ENCODE results near the gene CAMK1D. TPM values are rescaled to one million over a fixed set of nuclear protein-coding genes. Genes with fewer than 3 reads are reported as not detected.

The CAMK1D gene
- polyA plus RNA-seq, 1 experiment: 1.1 TPM

DNA sequence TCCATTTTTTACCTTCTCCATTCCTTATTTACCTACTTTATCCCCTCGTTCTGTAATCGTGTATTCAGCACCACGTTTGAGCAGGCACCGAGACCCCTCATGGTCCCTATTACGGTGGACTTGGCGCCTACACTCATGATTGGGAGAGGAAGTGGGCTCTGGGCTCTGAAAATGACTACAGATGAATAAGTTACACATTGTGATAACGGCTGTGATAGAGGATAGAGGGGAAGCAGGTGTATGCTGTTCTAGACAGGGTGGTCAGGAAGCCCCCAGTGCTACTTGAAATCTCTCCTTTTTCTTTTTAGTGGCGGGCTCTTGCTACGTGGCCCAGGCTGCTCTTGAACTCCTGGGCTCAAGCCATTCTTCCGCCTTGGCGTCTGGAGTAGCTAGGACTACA lies 59.8 kb downstream of the CAMK1D start:
- no peaks in the 10 kb centered on the region for H3K27me3 ChIP-seq (ENCODE audit: control insufficient read depth, insufficient read depth, low read length)
- TF ChIP-seq, protein P1, sequence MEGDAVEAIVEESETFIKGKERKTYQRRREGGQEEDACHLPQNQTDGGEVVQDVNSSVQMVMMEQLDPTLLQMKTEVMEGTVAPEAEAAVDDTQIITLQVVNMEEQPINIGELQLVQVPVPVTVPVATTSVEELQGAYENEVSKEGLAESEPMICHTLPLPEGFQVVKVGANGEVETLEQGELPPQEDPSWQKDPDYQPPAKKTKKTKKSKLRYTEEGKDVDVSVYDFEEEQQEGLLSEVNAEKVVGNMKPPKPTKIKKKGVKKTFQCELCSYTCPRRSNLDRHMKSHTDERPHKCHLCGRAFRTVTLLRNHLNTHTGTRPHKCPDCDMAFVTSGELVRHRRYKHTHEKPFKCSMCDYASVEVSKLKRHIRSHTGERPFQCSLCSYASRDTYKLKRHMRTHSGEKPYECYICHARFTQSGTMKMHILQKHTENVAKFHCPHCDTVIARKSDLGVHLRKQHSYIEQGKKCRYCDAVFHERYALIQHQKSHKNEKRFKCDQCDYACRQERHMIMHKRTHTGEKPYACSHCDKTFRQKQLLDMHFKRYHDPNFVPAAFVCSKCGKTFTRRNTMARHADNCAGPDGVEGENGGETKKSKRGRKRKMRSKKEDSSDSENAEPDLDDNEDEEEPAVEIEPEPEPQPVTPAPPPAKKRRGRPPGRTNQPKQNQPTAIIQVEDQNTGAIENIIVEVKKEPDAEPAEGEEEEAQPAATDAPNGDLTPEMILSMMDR (IDR thresholded peaks at IDR 0.05; ENCODE audit: insufficient read depth, low read depth, low read length): no peak
- ChIA-PET CTCF (no interaction called here), POLR2A (no interaction called here)
- no peak overlapping the region for H3K4me3 ChIP-seq (ENCODE audit: low read depth, low read length)
- H3K36me3 ChIP-seq (ENCODE audit: control insufficient read depth, insufficient read depth, low read length): no peaks in the 10 kb centered on the region
- DNase-seq (ENCODE audit: low read depth): no peak

DNA sequence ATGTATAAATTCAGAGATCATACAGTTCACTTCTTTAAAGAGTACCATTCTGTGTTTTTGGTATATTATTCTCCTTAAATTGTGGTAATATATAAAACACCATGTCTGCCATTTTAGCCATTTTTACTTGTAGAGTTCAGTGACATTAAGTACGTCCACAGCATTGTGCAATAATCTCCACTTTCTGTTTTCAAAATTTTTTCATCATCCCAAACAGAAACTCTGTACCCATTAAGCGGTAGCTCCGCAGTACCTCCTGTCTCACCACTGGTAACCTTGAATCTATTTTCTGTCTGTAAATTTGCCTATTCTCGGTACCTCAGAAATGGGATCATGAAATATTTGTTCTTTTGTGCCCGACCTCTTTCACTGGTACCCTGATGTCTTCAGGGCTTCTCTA lies 60.3 kb downstream of the CAMK1D start:
- DNase-seq (ENCODE audit: low read depth): no peak
- H3K27me3 ChIP-seq (ENCODE audit: control insufficient read depth, insufficient read depth, low read length): no peaks in the 10 kb centered on the region
- ChIA-PET POLR2A (no interaction called here), CTCF (no interaction called here)
- H3K36me3 ChIP-seq (ENCODE audit: control insufficient read depth, insufficient read depth, low read length): no peaks in the 10 kb centered on the region
- no peak overlapping the region for H3K4me3 ChIP-seq (ENCODE audit: low read depth, low read length)
- TF ChIP-seq, protein P1 (IDR thresholded peaks at IDR 0.05; ENCODE audit: insufficient read depth, low read depth, low read length): no peak

DNA sequence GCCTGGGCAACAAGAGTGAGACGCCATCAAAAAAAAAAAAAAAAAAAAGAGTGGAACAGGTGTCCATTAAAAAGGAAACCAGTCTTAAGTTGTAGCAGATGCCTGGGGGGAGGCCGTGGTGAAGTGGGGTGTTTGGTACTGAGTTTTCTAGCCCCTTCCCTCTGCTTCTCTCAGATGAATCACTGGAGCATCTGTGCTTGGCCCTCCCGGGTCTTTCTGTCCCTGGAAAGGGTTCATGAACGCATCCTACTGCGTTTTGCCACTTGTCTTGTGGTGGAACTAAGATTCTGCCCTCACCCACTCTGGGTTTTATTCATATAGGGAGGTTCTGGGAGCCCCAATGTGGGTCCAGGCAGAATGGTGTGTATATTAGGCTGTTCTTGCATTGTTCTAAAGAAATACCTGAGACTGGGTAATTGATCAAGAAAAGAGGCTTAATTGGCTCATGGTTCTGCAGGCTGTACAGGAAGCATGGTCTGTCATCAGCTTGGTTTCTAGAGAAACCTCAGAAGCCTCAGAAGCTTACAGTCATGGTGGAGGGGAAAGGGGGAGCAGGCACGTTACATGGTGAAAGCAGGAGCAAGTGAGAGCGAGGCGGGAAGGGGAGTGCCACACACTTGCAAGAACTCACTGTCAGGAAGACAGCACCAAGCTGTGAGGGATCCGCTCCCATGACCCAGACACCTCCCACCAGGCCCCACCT lies 63.5 kb downstream of the CAMK1D start:
- Histone ChIP-seq H3K36me3 (ENCODE audit: control insufficient read depth, insufficient read depth, low read length) (no peaks in the 10 kb centered on the region), H3K27me3 (ENCODE audit: control insufficient read depth, insufficient read depth, low read length) (no peaks in the 10 kb centered on the region), H3K4me3 (ENCODE audit: low read depth, low read length) (no peak overlapping the region)
- DNase-seq (ENCODE audit: low read depth): no peak
- CTCF ChIA-PET: no interaction called here
- POLR2A ChIA-PET: interaction anchor here (0.6 kb wide), 1 partner anchor 126 kb away, joined by 3 read pairs; no protein-coding TSS in a partner anchor
- TF ChIP-seq, protein P1 (IDR thresholded peaks at IDR 0.05; ENCODE audit: insufficient read depth, low read depth, low read length): no peak

DNA sequence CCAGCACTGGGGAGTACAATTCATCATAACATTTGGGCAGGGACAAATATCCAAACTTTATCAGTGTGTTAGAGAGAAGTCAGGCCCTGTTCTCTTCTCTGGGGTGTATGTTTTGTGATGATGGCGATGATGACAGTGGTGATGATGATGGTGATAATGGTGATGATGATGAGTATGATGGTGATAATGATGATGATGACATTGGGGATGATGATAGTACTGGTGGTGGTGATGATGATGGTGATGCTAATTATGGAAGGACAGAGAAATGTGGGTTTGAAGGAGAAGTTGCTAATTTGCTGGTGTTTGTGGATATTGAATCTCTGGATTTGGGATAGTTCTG lies 64.0 kb downstream of the CAMK1D start:
- DNase-seq (ENCODE audit: low read depth): no peak
- ChIA-PET POLR2A (interaction anchor here (0.6 kb wide), 1 partner anchor 125 kb away, joined by 3 read pairs; no protein-coding TSS in a partner anchor), CTCF (no interaction called here)
- Histone ChIP-seq H3K36me3 (ENCODE audit: control insufficient read depth, insufficient read depth, low read length) (no peaks in the 10 kb centered on the region), H3K4me3 (ENCODE audit: low read depth, low read length) (no peak overlapping the region), H3K27me3 (ENCODE audit: control insufficient read depth, insufficient read depth, low read length) (no peaks in the 10 kb centered on the region)
- TF ChIP-seq, protein P1 (IDR thresholded peaks at IDR 0.05; ENCODE audit: insufficient read depth, low read depth, low read length): no peak

DNA sequence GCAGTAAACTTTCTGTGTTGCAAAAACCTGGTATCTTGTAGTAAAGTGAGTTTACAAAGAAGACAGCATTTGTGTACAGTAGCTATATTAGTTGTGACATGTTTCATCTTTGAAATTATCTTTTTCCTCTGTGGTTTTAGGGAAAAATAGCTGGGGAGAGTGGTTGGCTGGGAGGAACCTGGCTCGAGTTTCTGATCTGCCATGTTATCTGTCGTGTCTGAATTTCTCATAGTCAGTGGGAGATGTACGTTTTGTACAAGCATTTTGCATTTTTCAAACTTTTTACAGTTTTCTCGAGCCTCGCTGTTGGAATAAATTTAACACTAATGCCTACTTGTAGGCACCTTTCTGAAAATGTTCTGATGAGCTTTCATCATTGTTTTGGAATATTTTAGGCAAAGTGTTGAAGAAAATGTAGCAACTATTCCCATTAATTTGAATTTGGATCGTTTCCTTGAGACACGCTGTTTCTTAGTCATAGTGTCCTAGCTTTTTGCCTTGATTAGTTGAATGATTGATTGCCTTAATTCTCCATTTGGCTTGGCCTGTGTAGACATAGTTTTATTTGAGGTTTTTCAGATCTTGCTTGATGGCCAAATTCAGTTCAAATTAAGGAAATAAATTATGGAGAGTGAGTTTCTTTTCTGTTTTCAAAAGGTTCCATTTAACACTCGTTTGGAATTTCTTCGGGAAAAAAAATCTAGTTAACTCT lies 65.1 kb downstream of the CAMK1D start:
- CTCF ChIA-PET: no interaction called here

More for the DNA sequence above, 65.1 kb downstream of the CAMK1D start:
- H3K4me3 ChIP-seq (ENCODE audit: low read depth, low read length): no peak overlapping the region
- POLR2A ChIA-PET: no interaction called here
- no peak for DNase-seq (ENCODE audit: low read depth)
- TF ChIP-seq, protein P1 (IDR thresholded peaks at IDR 0.05; ENCODE audit: insufficient read depth, low read depth, low read length): no peak
- H3K36me3 ChIP-seq (ENCODE audit: control insufficient read depth, insufficient read depth, low read length): no peaks in the 10 kb centered on the region
- no peaks in the 10 kb centered on the region for H3K27me3 ChIP-seq (ENCODE audit: control insufficient read depth, insufficient read depth, low read length)
